GM10248 (cell line): ENCODE data around the gene NAT14.

Source experiments
- CTCF ChIA-PET: fragments of 300-600 bp; sonication (Branson Sonifier 250); formaldehyde crosslinking; extraction: SDS; loops from one replicate; lab custom pipeline; 2021; ENCODE audit warnings: antibody characterized with exemption; lab: Yijun Ruan, JAX
- POLR2A ChIA-PET: fragments of 350-650 bp; sonication (Branson Sonifier 250); formaldehyde crosslinking; extraction: SDS; loops from one replicate; lab custom pipeline; 2020; ENCODE audit warnings: antibody characterized with exemption; lab: Yijun Ruan, JAX
- DNase-seq: peaks from one replicate; pipeline ENCODE4 v3.0.0; 2012; ENCODE audit errors: extremely low spot score
- TF ChIP-seq, protein P1 (sequence below): IDR thresholded peaks from 2 replicates; pipeline ENCODE4 v1.5.1; 2012; ENCODE audit warnings: mild to moderate bottlenecking, low read depth; ENCODE audit errors: extremely low read depth, missing control alignments, control extremely low read depth

NAT14 gene

GRCh38 chr19:55464039-55464661, 20.8 kb upstream of the NAT14 start:
- no peak for DNase-seq
- CTCF ChIA-PET, result interaction anchor here (2.7 kb wide), 1 partner anchor 40 kb away, joined by 25 read pairs; no protein-coding TSS in a partner anchor
- TF ChIP-seq, protein P1, sequence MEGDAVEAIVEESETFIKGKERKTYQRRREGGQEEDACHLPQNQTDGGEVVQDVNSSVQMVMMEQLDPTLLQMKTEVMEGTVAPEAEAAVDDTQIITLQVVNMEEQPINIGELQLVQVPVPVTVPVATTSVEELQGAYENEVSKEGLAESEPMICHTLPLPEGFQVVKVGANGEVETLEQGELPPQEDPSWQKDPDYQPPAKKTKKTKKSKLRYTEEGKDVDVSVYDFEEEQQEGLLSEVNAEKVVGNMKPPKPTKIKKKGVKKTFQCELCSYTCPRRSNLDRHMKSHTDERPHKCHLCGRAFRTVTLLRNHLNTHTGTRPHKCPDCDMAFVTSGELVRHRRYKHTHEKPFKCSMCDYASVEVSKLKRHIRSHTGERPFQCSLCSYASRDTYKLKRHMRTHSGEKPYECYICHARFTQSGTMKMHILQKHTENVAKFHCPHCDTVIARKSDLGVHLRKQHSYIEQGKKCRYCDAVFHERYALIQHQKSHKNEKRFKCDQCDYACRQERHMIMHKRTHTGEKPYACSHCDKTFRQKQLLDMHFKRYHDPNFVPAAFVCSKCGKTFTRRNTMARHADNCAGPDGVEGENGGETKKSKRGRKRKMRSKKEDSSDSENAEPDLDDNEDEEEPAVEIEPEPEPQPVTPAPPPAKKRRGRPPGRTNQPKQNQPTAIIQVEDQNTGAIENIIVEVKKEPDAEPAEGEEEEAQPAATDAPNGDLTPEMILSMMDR, result no peak
- POLR2A ChIA-PET, result no interaction called here

DNA sequence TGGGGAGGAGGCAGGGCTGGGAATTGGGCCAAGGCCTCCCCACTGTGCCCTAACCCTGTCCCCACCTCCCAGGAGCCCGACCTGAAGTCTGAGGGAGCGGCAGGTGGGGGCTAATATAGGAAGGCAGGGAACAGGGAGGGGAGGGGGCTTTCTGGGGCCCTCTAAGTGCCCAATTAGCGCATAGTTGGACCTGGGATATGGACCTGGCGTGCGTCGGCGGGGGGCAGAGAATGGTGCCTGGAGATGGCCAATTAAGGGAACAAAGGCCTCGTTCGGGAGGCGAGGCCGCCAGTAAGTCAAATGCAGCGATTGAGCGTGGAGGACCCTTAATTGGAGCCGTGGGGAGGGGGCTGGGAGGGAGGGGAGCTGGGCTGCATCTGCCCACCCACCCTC, 20.3 kb upstream of the NAT14 start, which contains the start of gene C19orf85:
C19orf85 (minus strand) TSS at position 90 of the 393 bp plus-strand sequence. CDS start 197 bp downstream, outside the sequence.
- DNase-seq, result no peak
- POLR2A ChIA-PET, result no interaction called here
- TF ChIP-seq, protein P1, result no peak
- CTCF ChIA-PET, result no interaction called here

DNA sequence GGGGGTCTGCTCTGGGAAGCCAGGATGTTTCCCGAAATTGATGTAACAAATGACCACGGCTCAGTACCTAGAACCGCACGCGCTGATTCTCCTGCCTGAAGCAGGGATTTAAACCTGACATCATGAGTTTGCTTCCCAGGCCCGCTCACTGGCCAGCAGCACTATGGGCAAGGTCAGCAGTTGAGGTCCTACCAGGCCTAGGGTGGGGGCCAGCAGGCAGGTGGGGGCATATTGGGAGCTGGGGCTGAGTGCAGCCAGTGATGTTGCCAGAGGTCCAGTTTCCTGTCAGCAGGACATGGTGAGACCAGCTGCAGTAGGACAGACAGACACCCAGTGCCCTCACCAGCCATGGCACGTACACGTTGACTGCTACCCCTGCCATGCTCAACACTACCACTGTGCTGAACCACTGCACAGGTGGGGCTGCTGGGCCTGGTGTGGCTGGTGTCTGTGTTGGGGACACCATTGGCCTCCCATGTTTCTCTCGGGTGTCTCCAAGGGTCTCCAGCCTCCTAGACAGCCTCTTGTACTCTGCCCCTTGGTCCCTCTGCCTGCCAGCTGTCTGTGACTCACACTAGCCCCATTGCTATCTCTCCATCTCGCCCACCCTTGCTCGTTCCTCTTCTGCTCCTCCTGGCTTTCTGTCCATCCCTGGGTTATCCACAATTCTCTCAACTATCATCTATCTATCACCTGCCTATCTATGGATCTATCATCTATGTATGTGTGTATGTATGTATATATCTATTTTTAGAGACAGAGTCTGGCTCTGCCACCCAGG, 19.3 kb upstream of the NAT14 start:
- TF ChIP-seq, protein P1, result no peak
- CTCF ChIA-PET, result interaction anchor here (0.7 to 3.6 kb wide), 5 partner anchors 10 to 324 kb away, joined by 3 to 59 read pairs (median 21); partner anchors contain the start of genes NAT14, SSC5D and ZNF628
- POLR2A ChIA-PET, result no interaction called here
- no peak for DNase-seq

GRCh38 chr19:55466241-55466614, 18.8 kb upstream of the NAT14 start:
- CTCF ChIA-PET, result interaction anchor here (0.7 to 3.6 kb wide), 12 partner anchors 10 to 325 kb away, joined by 3 to 59 read pairs (median 10); partner anchors contain the start of genes NAT14, SSC5D and ZNF628
- POLR2A ChIA-PET, result interaction anchor here (1.1 kb wide), 1 partner anchor 58 kb away, joined by 4 read pairs; the partner anchor contains the start of gene UBE2S
- TF ChIP-seq, protein P1, result no peak
- no peak for DNase-seq

DNA sequence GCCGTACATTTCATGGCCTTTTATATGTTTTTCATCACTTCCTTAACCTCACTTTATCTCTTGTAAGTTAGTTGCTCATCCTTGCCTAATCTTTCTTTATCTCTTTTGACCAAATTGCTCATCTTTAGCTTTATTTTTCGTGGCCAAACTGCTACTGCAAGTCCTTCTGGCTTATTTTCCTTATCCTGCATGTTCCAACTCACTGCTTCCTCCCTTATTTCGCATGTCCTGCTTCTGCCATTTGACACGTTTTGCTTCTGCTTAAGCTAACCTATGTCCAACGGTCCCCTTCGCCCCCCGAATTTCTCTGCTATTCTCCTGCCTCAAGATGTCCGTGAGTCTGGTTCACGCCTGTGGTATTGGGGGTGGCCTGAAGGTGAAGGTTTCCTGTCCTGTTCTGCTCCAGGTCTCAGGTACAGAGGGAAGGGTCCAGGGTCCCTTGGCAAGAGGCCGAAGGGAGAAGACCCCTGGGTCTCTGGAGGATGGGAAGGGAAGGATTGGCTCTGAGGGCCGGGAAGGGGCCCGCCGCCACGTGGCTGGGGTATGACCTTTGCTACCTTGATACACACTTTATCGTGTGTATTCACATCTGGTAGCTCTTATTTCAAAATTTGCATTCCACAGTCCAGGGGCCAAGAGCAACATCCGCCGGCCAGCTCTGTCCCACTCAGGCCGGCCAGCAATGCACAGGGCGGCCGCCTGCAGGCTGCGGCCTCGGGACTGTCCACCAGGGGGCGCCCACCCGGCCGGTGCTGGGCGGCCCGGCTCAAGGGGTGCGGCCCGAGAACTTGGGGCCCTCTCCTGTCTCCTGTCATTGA, 17.5 kb upstream of the NAT14 start:
- TF ChIP-seq, protein P1, result peak; percentile 97
- peak; percentile 85 for DNase-seq
- CTCF ChIA-PET, result interaction anchor here (0.5 to 3.6 kb wide), 41 partner anchors 8 to 850 kb away, joined by 3 to 59 read pairs (median 5); partner anchors contain the start of genes DNAAF3, HSPBP1, KMT5C and NAT14
- POLR2A ChIA-PET, result interaction anchor here (1.1 kb wide), 1 partner anchor 60 kb away, joined by 4 read pairs; the partner anchor contains the start of gene UBE2S
